GM12878 (cell line): ENCODE data around the gene SSX2IP. TPM values are rescaled to one million over a fixed set of nuclear protein-coding genes. Genes with fewer than 3 reads are reported as not detected.

Source experiments
- ATAC-seq: fragments of 200-7000 bp; cut with Tn5 transposase; 3 replicates; pipeline ENCODE4 v1.9.1; 2020; ENCODE audit warnings: mild to moderate bottlenecking, moderate library complexity
- BruUV-seq: library from RNA; stranded (reverse); fragments of 400-500 nt; replicated peaks from 2 replicates; lab custom pipeline; 2021; lab: Mats Ljungman, UMichigan
- CTCF ChIA-PET: fragments of 300-600 bp; sonication (Branson Sonifier 250); formaldehyde crosslinking; extraction: SDS; loops from one replicate; lab custom pipeline; 2021; ENCODE audit warnings: inconsistent platforms; lab: Yijun Ruan, JAX
- POLR2A ChIA-PET: fragments of 350-600 bp; formaldehyde crosslinking; extraction: SDS; loops from one replicate; lab custom pipeline; 2021; ENCODE audit warnings: inconsistent platforms; lab: Charles Lee
- RAD21 ChIA-PET: fragments of 300-600 bp; sonication (Branson Sonifier 250); formaldehyde crosslinking; loops from one replicate; lab custom pipeline; 2023; ENCODE audit warnings: antibody characterized with exemption; ENCODE audit not compliant: unreplicated experiment; lab: Charles Lee
- SMC1A ChIA-PET: fragments of 300-600 bp; sonication (Branson Sonifier 250); formaldehyde crosslinking; loops from one replicate; lab custom pipeline; 2023; ENCODE audit not compliant: unreplicated experiment, uncharacterized antibody; lab: Charles Lee
- DNase-seq: peaks from one replicate; pipeline ENCODE4 v3.0.0-alpha.2; 2011; ENCODE audit warnings: low read depth, low spot score
- FAIRE-seq: peaks from 3 replicates; lab custom pipeline; 2011; peaks lifted over from hg19 to GRCh38; lab: Jason Lieb, UNC
- H2AFZ ChIP-seq: 2 replicates; pipeline ENCODE4 v1.6.0; 2011; ENCODE audit warnings: low read depth, low read length, control low read depth; ENCODE audit not compliant: control insufficient read depth
- H3K27ac ChIP-seq: 2 replicates; pipeline ENCODE4 v1.5.1; 2011; ENCODE audit warnings: control low read depth; ENCODE audit not compliant: control insufficient read depth, insufficient read depth
- H3K27me3 ChIP-seq, 2 experiments: replicated peaks in 1 of 2; 2 replicates each; pipeline versions ENCODE4 v1.6.0 to v1.6.1; 2011; ENCODE audit warnings: low read length in 1 of 2; ENCODE audit not compliant: control insufficient read depth in 2 of 2, insufficient read depth in 2 of 2
- H3K36me3 ChIP-seq, 2 experiments: 2 replicates each; pipeline ENCODE4 v1.5.1; 2011; ENCODE audit warnings: low read length in 1 of 2; ENCODE audit not compliant: control insufficient read depth in 2 of 2, insufficient read depth in 2 of 2
- H3K4me1 ChIP-seq: 2 replicates; pipeline ENCODE4 v1.6.1; 2011; ENCODE audit warnings: mild to moderate bottlenecking, low read length, moderate library complexity, mixed read lengths; ENCODE audit not compliant: control insufficient read depth, insufficient read depth
- H3K4me2 ChIP-seq: 2 replicates; pipeline ENCODE4 v1.6.0; 2011; ENCODE audit warnings: control low read depth; ENCODE audit not compliant: control insufficient read depth, insufficient read depth
- H3K4me3 ChIP-seq: fragments of 200-600 bp; sonication (generic); 2 replicates; pipeline ENCODE4 v1.5.1; 2016
- H3K79me2 ChIP-seq: 2 replicates; pipeline ENCODE4 v1.6.0; 2011; ENCODE audit warnings: low read length; ENCODE audit not compliant: control insufficient read depth, insufficient read depth
- H3K9ac ChIP-seq: 2 replicates; pipeline ENCODE4 v1.8.0; 2011; ENCODE audit warnings: low read length, control low read depth, mixed read lengths; ENCODE audit not compliant: control insufficient read depth, insufficient read depth
- H3K9me3 ChIP-seq: replicated peaks from 3 replicates; pipeline ENCODE4 v1.5.1; 2011; ENCODE audit warnings: mild to moderate bottlenecking, low read length; ENCODE audit not compliant: control insufficient read depth, insufficient read depth
- H4K20me1 ChIP-seq: 2 replicates; pipeline ENCODE4 v1.6.0; 2011; ENCODE audit not compliant: control insufficient read depth, insufficient read depth
- CBX5 ChIP-seq: sonication (generic); IDR thresholded peaks from 2 replicates; pipeline ENCODE4 v1.6.1; 2016; ENCODE audit warnings: low read depth, moderate library complexity, mild to moderate bottlenecking, inconsistent platforms
- IKZF1 ChIP-seq: fragments of 450-650 bp; conservative IDR thresholded peaks from 2 replicates; pipeline ENCODE4 v1.6.1; 2017; ENCODE audit warnings: antibody characterized with exemption, mild to moderate bottlenecking
- IKZF2 ChIP-seq, 2 experiments: fragments of 450-650 bp; IDR thresholded peaks; 2 replicates each; pipeline ENCODE4 v1.6.1; 2017; ENCODE audit warnings: mild to moderate bottlenecking in 2 of 2, moderate library complexity in 2 of 2
- POLR2A ChIP-seq: IDR thresholded peaks from 2 replicates; pipeline ENCODE4 v1.6.1; 2011; ENCODE audit warnings: low read depth, mild to moderate bottlenecking, low read length
- ZBTB33 ChIP-seq: fragments of 450-650 bp; IDR thresholded peaks from 2 replicates; pipeline ENCODE4 v1.6.1; 2017; ENCODE audit warnings: mild to moderate bottlenecking
- ZNF592 ChIP-seq: fragments of 450-650 bp; IDR thresholded peaks from 2 replicates; pipeline ENCODE4 v1.6.1; 2017; ENCODE audit warnings: mild to moderate bottlenecking, moderate library complexity
- WGBS: methylation state at CpG from one replicate; pipeline ENCODE4 v1.1.6; 2016; ENCODE audit warnings: low lambda C conversion rate; ENCODE audit not compliant: insufficient replicate concordance, insufficient coverage; ENCODE audit errors: missing lambda C conversion rate; 5-methylcytosine and 5-hydroxymethylcytosine counted together
- in situ Hi-C: fragments of 300-500 bp; cut with MboI; formaldehyde crosslinking; loops from 9 replicates; pipeline ENCODE4 v1.14.3; 2018; ENCODE audit warnings: mixed read lengths
- intact Hi-C: fragments of 100-400 bp; cut with micrococcal nuclease; formaldehyde crosslinking; loops from one replicate; pipeline ENCODE4 v1.14.2; 2022; ENCODE audit not compliant: unreplicated experiment
- polyA plus RNA-seq, 11 experiments: library from polyadenylated mRNA; depleted of rRNA in 4 of 11; unstranded in 6 of 11; stranded (reverse) in 5 of 11; fragments of >200 nt; fragmentation: Nextera tagmentation in 4 of 11; fragmentation: Illumina TruSeq in 1 of 11; extraction: Ambion mirVana in 4 of 11; extraction: Trizol in 1 of 11; gene quantifications; 1 replicate in 1 of 11; 2 replicates in 10 of 11; pipeline versions ENCODE4 v1.2.1 to v1.2.3, GENCODE V29; 2011 to 2016; ENCODE audit warnings: inconsistent platforms in 2 of 11, missing spikeins in 2 of 11, low read depth in 1 of 11
- total RNA-seq, 4 experiments: library from RNA; depleted of rRNA in 3 of 4; stranded (reverse); fragments of >200 nt in 3 of 4; fragmentation: Illumina TruSeq in 1 of 4; extraction: Trizol in 1 of 4; gene quantifications; 2 replicates each; pipeline versions ENCODE4 v1.2.1 to v1.2.3, GENCODE V29; 2013 to 2021
- TF ChIP-seq, protein P1 (sequence below): IDR thresholded peaks from 2 replicates; pipeline ENCODE4 v1.6.1; 2011; ENCODE audit warnings: mild to moderate bottlenecking, low read depth, low read length, moderate library complexity; ENCODE audit not compliant: insufficient replicate concordance

Gene SSX2IP
- total and polyA plus RNA-seq, 10 of the 15 experiments (the other 5 are each of a cell fraction or from before 2014, with no cell fraction given): 3.3 to 14.0 (median 10.4) TPM

GRCh38 chr1:84632673-84633434 is 57.4 kb downstream of the SSX2IP start:
- H3K79me2 ChIP-seq: no peaks in the 10 kb centered on the region
- no peak overlapping the region for H3K27ac ChIP-seq
- CTCF ChIA-PET: interaction anchor here (0.8 to 0.9 kb wide), 3 partner anchors 10 to 193 kb away, joined by 3 read pairs; no protein-coding TSS in a partner anchor
- H4K20me1 ChIP-seq: no peaks in the 10 kb centered on the region
- ATAC-seq (peak; percentile 73), FAIRE-seq (no peak), DNase-seq (no peak)
- WGBS: 0% methylated on average over 2 of the region's 2 CpGs
- H3K4me1 ChIP-seq: no peaks in the 10 kb centered on the region
- no peaks in the 10 kb centered on the region for H3K27me3 ChIP-seq
- TF ChIP-seq CBX5 (no peak), IKZF1 (0 out of 2 replicates have a peak, but pooled peaks have one; percentile 10)
- SMC1A ChIA-PET: interaction anchor here (0.7 to 1.3 kb wide), 7 partner anchors 8 to 144 kb away, joined by 3 read pairs; no protein-coding TSS in a partner anchor
- H3K4me2 ChIP-seq: no peak overlapping the region
- H2AFZ ChIP-seq: no peak overlapping the region
- POLR2A ChIA-PET: no interaction called here
- no peaks in the 10 kb centered on the region for H3K9me3 ChIP-seq
- RAD21 ChIA-PET: interaction anchor here (1.1 to 1.9 kb wide), 2 partner anchors 57 to 121 kb away, joined by 4 read pairs; no protein-coding TSS in a partner anchor
- H3K4me3 ChIP-seq: no peak overlapping the region
- no TSS peak for BruUV-seq
- in situ Hi-C loops (loop anchor here (25.0 kb wide), 1 partner anchor 696 kb away; no protein-coding TSS in a partner anchor), intact Hi-C loops (no loop called here)
- no peak overlapping the region for H3K9ac ChIP-seq
- no peaks in the 10 kb centered on the region for H3K36me3 ChIP-seq

DNA sequence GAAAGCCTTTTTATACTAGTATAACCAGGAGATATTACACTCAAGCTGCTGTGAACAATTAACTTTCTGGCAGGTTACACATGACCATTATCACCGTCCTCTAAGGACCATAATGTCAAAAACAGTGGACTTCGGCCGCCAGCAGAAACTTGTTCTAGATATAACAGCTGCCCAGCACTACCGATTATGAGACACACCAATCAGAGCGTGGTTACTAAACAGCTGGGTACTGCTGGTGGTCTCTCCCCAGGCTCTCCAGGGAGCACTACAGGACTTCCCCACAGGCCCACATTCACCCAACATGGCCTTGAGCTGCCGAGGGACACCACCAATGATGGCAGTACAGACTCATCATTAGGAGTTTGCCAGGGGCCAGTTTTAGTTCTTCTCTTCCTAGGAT is 58.1 kb downstream of the SSX2IP start:
- Histone ChIP-seq H3K4me2 (no peak overlapping the region), H3K36me3 (no peaks in the 10 kb centered on the region), H3K9ac (no peak overlapping the region), H4K20me1 (no peaks in the 10 kb centered on the region), H3K27ac (no peak overlapping the region), H3K4me1 (no peaks in the 10 kb centered on the region), H3K27me3 (no peaks in the 10 kb centered on the region), H3K4me3 (no peak overlapping the region), H2AFZ (no peak overlapping the region), H3K9me3 (no peaks in the 10 kb centered on the region), H3K79me2 (no peaks in the 10 kb centered on the region)
- SMC1A ChIA-PET: interaction anchor here (0.7 to 1.3 kb wide), 7 partner anchors 9 to 129 kb away, joined by 3 to 4 read pairs (median 3); no protein-coding TSS in a partner anchor
- intact Hi-C loops: no loop called here
- in situ Hi-C loops: loop anchor here (25.0 kb wide), 1 partner anchor 695 kb away; no protein-coding TSS in a partner anchor
- RAD21 ChIA-PET: interaction anchor here (1.1 to 1.9 kb wide), 2 partner anchors 57 to 122 kb away, joined by 4 read pairs; no protein-coding TSS in a partner anchor
- FAIRE-seq: no peak
- POLR2A ChIA-PET: no interaction called here
- no peak for DNase-seq
- peak; percentile 49 for ATAC-seq
- no TSS peak for BruUV-seq
- CTCF ChIA-PET: interaction anchor here (0.8 to 0.9 kb wide), 3 partner anchors 9 to 192 kb away, joined by 3 read pairs; no protein-coding TSS in a partner anchor
- WGBS: 22% methylated on average over 6 of the region's 6 CpGs
- TF ChIP-seq ZNF592: no peak
- TF ChIP-seq, protein P1, sequence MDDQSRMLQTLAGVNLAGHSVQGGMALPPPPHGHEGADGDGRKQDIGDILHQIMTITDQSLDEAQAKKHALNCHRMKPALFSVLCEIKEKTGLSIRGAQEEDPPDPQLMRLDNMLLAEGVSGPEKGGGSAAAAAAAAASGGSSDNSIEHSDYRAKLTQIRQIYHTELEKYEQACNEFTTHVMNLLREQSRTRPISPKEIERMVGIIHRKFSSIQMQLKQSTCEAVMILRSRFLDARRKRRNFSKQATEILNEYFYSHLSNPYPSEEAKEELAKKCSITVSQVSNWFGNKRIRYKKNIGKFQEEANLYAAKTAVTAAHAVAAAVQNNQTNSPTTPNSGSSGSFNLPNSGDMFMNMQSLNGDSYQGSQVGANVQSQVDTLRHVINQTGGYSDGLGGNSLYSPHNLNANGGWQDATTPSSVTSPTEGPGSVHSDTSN: no peak
- TF ChIP-seq IKZF2 (IDR thresholded peaks at IDR 0.05): no peak
- TF ChIP-seq POLR2A: no peak
- TF ChIP-seq CBX5: no peak
- no peak for TF ChIP-seq ZBTB33
